Stimulated activated CD4-positive, alpha-beta T cell treated with anti-CD3 and anti-CD28 coated beads, Interleukin-12 subunit alpha, Interleukin-12 subunit beta, amount 100 ng/mL, for 24 hours (primary cell): Measurements from ENCODE around the gene AP4E1.
"Not testable (repeated sequence)": the region's sequence is repeated elsewhere in the genome, so short reads cannot be mapped to it uniquely, and the experiment has no call there.

ENCODE experiments used
- DNase-seq, 2 experiments: peaks; one replicate each; pipeline ENCODE4 v3.0.0-alpha.2; 2020; ENCODE audit warnings: low read depth in 2 of 2

AP4E1 gene

GRCh38 chr15:50945725-50946124 is 37.2 kb downstream of the AP4E1 start:
- DNase-seq: no peak

- not testable (repeated sequence) for DNase-seq
Measured at GRCh38 chr15:50950745-50951144, 42.3 kb downstream of the AP4E1 start.

GRCh38 chr15:50953302-50953701 is 44.8 kb downstream of the AP4E1 start:
- no peak for DNase-seq

GRCh38 chr15:50954837-50955236 is 46.4 kb downstream of the AP4E1 start:
- DNase-seq: not testable (repeated sequence)

DNA sequence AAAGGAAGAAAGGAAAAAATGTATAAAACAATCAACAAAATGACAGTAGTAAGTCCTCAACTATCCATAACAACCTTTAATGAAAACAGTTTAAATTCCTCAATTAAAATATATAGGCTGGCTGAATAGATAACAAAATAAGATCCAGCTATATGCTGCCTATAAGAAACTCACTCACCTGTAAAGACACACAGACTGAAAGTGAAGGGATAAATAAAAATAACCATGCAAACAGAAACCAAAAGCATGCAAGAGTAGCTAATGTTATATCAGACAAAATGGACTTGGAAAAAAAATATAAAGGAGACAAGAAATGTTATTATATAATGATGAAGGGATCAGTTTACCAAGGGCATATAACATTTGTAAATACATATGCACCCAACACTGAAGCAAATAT is 51.2 kb downstream of the AP4E1 start:
- no peak for DNase-seq

DNA sequence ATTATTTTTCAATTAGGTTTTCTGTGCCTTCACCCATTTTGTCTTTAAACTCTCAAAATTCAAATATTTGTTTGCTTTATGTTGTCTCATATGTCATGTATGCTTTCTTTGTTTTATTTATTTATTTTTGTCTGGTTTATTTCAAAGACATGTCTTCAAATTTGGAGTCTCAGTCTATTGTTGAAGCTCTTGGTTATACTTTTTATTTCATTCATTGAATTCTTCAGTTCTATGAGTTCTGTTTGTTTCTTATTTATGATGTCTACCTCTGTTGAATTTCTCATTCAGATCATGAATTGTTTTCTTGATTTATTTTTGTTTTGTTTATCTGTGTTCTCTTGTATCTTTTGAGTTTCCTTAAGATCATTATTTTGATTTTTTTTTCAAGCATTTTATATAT is 55.6 kb downstream of the AP4E1 start:
- no peak for DNase-seq

- no peak for DNase-seq
Measured at GRCh38 chr15:50968353-50968752, 59.9 kb downstream of the AP4E1 start.

DNA sequence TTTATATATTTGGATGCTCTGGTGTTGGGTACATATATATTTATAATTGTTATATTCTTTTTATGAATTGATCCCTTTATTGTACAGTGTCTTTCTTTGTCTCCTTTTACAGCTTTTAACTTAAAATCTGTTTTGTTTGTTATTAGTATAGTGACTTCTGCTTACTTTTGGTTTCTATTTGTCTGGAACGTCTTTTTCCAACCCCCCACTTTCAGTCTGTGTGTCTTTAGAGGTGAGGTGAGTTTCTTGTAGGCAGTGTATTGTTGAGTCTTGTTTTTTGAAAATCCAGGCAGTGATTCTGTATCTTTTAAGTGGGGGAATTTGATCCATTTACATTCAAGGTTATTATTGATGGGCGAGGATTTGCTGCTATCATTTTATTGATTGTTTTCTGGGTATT is 62.0 kb downstream of the AP4E1 start:
- no peak for DNase-seq

- no peak for DNase-seq
Measured at GRCh38 chr15:50971115-50971514, 62.6 kb downstream of the AP4E1 start.

GRCh38 chr15:50971542-50971941 is 63.1 kb downstream of the AP4E1 start:
- DNase-seq: no peak

- no peak for DNase-seq
Measured at GRCh38 chr15:50973605-50974004, 65.1 kb downstream of the AP4E1 start.

DNA sequence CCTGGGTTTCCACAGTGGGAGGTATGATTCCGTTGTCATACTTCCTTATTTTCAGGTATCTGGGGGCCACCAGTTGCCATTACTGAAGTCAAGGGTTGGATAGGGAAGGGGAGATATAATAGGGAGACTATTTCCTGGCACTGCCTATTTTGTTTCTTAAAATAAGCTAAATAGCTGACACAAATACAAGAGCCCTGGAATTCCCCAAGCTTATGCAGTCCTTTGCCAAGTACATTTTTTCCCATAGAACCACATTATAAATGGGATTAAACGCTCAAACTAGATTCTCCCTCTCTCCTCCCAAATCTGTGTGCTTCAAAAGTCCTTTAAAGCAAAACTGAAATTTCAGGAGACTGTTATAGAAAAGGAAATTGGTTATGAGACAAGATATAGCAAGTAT is 68.7 kb downstream of the AP4E1 start:
- no peak for DNase-seq

GRCh38 chr15:50978580-50978979 is 70.1 kb downstream of the AP4E1 start:
- DNase-seq: no peak

- no peak for DNase-seq
Measured at GRCh38 chr15:50979041-50979440, 70.6 kb downstream of the AP4E1 start.

DNA sequence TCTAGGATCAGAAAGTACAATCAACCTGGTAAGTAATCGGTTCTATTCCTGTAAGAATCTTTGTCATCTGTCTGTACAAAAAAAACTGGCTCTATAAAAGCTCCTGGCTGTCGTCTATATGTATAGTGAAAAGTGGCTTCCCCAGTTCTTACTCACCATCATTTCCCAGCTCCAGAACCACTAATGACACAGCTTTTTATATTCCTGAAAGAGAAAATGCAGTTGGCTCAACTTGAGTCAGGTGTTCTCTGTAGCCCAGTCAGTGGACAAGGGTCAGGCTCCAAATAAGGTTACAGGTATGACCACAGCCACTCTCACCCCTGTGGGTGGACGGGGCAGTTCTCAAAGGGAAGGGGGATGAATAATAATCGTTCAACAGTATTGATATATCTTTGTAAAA is 85.1 kb downstream of the AP4E1 start:
- no peak for DNase-seq

- no peak for DNase-seq
Measured at GRCh38 chr15:50996641-50997040, 88.2 kb downstream of the AP4E1 start.

DNA sequence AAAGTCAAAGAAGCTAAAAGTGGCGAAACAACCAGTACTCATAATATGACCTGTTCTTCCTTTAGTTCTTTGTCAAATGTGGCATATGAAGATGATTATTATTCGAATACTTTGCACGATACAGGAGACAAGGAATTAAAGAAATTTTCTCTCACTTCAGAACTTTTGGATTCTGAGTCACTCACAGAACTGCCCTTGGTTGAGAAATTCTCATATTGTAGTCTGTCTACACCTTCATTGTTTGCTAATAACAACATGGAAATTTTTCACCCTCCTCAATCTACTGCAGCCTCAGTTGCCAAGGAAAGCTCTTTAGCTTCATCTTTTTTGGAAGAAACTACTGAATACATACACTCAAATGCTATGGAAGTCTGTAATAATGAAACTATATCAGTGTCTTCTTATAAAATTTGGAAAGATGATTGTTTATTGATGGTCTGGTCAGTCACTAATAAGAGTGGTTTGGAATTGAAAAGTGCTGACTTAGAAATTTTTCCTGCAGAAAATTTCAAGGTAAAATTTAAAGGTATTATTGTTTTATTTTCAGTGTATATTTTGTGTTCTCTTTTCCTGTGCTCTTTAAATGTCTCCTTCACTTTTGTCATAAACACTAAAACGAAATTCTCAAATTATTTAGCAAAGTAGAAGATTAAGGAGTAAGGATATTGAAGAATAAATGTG is 89.0 kb downstream of the AP4E1 start:
- DNase-seq: no peak

- no peak for DNase-seq
Measured at GRCh38 chr15:51004103-51004551, 95.6 kb downstream of the AP4E1 start.

GRCh38 chr15:51006336-51006985 is 98.0 kb downstream of the AP4E1 start:
- DNase-seq: no peak

GRCh38 chr15:51007131-51007666 is 98.7 kb downstream of the AP4E1 start:
- no peak for DNase-seq

DNA sequence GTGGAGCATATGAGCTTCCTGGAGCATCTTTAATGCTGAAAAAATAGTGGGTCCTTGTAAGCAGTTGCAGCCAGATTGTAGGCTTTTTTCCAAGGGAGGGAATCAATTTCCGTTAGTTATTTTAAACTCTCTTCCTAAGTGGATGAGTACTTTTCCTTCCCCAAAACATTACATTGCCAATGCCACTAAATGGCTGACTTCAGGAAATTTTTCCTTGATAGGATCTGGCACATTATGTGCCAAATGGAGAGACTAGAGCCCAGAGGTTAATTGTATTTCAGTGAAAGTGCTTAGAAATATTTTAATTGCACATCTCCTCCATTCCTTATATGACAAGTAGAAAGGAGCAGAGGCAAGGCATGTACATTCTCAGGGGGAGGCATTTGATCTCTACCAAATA is 102.7 kb downstream of the AP4E1 start:
- DNase-seq: no peak

DNA sequence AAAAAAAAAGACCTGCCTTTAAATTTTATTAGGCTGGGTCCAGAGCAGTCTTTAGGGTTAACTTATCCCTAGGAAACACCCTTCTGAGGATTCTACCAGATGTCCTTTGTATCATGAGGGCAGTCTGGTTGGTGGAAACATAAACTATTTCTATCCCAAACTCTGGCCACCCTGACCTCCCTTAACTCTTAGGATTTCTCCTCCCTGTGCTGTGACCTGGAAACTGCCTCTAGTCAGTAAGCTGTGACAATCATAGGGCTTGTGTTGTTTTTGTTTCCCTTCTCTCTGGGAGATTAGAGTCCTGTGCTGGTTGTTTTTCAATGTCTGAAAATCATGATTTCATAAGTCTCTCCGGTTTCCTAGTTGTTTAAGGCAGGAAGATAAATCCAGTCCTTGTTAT is 108.1 kb downstream of the AP4E1 start:
- no peak for DNase-seq

GRCh38 chr15:51022206-51022605 is 113.7 kb downstream of the AP4E1 start:
- DNase-seq: no peak
